RPMI7951 (cell line): ENCODE measurements around the gene METTL14. TPM values are rescaled to one million over a fixed set of nuclear protein-coding genes. Genes with fewer than 3 reads are reported as not detected.

ENCODE experiments used
- DNase-seq: peaks from one replicate; pipeline ENCODE4 v3.0.0-alpha.2; 2012; ENCODE audit warnings: low read depth
- total RNA-seq: library from RNA; depleted of rRNA; stranded (reverse); fragments of >200 nt; shearing (Covaris generic); gene quantifications from 2 replicates; pipeline ENCODE4 v1.2.3, GENCODE V29; 2014; rRNA removed

The METTL14 gene
- total RNA-seq, 1 experiment from 2014 or later: 26.3 TPM

- DNase-seq: no peak
Observed at GRCh38 chr4:118758293-118758692, 73.1 kb downstream of the METTL14 start.

GRCh38 chr4:118759481-118759880 lies 74.3 kb downstream of the METTL14 start:
- no peak for DNase-seq

- no peak for DNase-seq
Observed at GRCh38 chr4:118760092-118760491, 74.9 kb downstream of the METTL14 start.

GRCh38 chr4:118760493-118760892 lies 75.3 kb downstream of the METTL14 start:
- DNase-seq: no peak

GRCh38 chr4:118761397-118762016 lies 76.3 kb downstream of the METTL14 start:
- no peak for DNase-seq

- DNase-seq: no peak
Observed at GRCh38 chr4:118762155-118762554, 77.0 kb downstream of the METTL14 start.

- no peak for DNase-seq
Observed at GRCh38 chr4:118762730-118763477, 77.7 kb downstream of the METTL14 start.

Other genes with a start within 250 kb of the METTL14 start
- 60.3 and 88.3 TPM in 2 replicates for gene SEC24D, start 150.7 kb downstream of the METTL14 start, total RNA-seq
- 1.6 and 1.8 TPM in 2 replicates for gene SYNPO2, start 203.5 kb downstream of the METTL14 start, total RNA-seq